WTC11 (cell line): Measurements from ENCODE around the gene RAB7A. TPM values are rescaled to one million over a fixed set of nuclear protein-coding genes. Genes with fewer than 3 reads are reported as not detected.

Experiments used
- ATAC-seq: fragments of 200-7000 bp; cut with Tn5 transposase; 2 replicates; pipeline ENCODE4 v1.10.0; 2021; ENCODE audit warnings: mild to moderate bottlenecking, moderate library complexity
- CTCF ChIA-PET: fragments of 300-600 bp; sonication (Branson Sonifier 250); formaldehyde crosslinking; loops from one replicate; lab custom pipeline; 2021; ENCODE audit warnings: antibody characterized with exemption; lab: Charles Lee
- POLR2A ChIA-PET: fragments of 350-600 bp; sonication (Branson Sonifier 250); formaldehyde crosslinking; loops from one replicate; lab custom pipeline; 2021; ENCODE audit warnings: antibody characterized with exemption; lab: Charles Lee
- DNase-seq: peaks from one replicate; pipeline ENCODE4 v3.0.0; 2021; ENCODE audit warnings: low spot score
- H3K27ac Mint-ChIP-seq: 2 replicates; pipeline ENCODE4 v1.8.0; 2021; ENCODE audit warnings: mixed read lengths
- H3K27me3 Mint-ChIP-seq: 2 replicates; pipeline ENCODE4 v1.8.0; 2021; ENCODE audit warnings: low read depth, mild to moderate bottlenecking, moderate library complexity, mixed read lengths
- H3K36me3 Mint-ChIP-seq: 2 replicates; pipeline ENCODE4 v1.8.0; 2021; ENCODE audit warnings: mixed read lengths
- H3K4me1 Mint-ChIP-seq: 2 replicates; pipeline ENCODE4 v1.8.0; 2022; ENCODE audit warnings: mixed read lengths
- H3K4me3 Mint-ChIP-seq: 2 replicates; pipeline ENCODE4 v1.8.0; 2021; ENCODE audit warnings: mild to moderate bottlenecking, moderate library complexity, mixed read lengths
- H3K9me3 Mint-ChIP-seq: 2 replicates; pipeline ENCODE4 v1.8.0; 2021; ENCODE audit warnings: mixed read lengths
- CBFB ChIP-seq: sonication (generic); formaldehyde crosslinking; IDR thresholded peaks from 2 replicates; pipeline ENCODE4 v1.8.1; 2022; ENCODE audit warnings: mild to moderate bottlenecking, low read depth, missing genetic modification reagents
- CDX4 ChIP-seq: fragments of 250-450 bp; sonication (Bioruptor Pico); IDR thresholded peaks from 2 replicates; pipeline ENCODE4 v1.9.0; 2021; ENCODE audit warnings: moderate library complexity, mild to moderate bottlenecking, inconsistent platforms, borderline replicate concordance
- ESRRA ChIP-seq: sonication (generic); formaldehyde crosslinking; IDR thresholded peaks from 2 replicates; pipeline ENCODE4 v1.8.1; 2022; ENCODE audit warnings: mild to moderate bottlenecking, missing genetic modification reagents, borderline replicate concordance
- ETV6 ChIP-seq: sonication (generic); formaldehyde crosslinking; IDR thresholded peaks from 2 replicates; pipeline ENCODE4 v1.8.1; 2022; ENCODE audit warnings: mild to moderate bottlenecking, missing genetic modification reagents
- FOXJ3 ChIP-seq: sonication (generic); formaldehyde crosslinking; IDR thresholded peaks from 2 replicates; pipeline ENCODE4 v1.9.0; 2021; ENCODE audit warnings: missing genetic modification reagents, mild to moderate bottlenecking, borderline replicate concordance
- FOXP1 ChIP-seq: sonication (generic); formaldehyde crosslinking; IDR thresholded peaks from 2 replicates; pipeline ENCODE4 v1.8.0; 2022; ENCODE audit warnings: missing genetic modification reagents, mild to moderate bottlenecking, moderate library complexity, borderline replicate concordance
- HMGXB4 ChIP-seq: sonication (generic); formaldehyde crosslinking; IDR thresholded peaks from 2 replicates; pipeline ENCODE4 v1.8.1; 2023; ENCODE audit warnings: mild to moderate bottlenecking, moderate library complexity, missing genetic modification reagents
- MLX ChIP-seq: sonication (generic); formaldehyde crosslinking; IDR thresholded peaks from 2 replicates; pipeline ENCODE4 v1.8.1; 2023; ENCODE audit warnings: mild to moderate bottlenecking, missing genetic modification reagents, moderate library complexity
- MXD4 ChIP-seq: fragments of 250-450 bp; sonication (Bioruptor Pico); IDR thresholded peaks from 2 replicates; pipeline ENCODE4 v1.8.0; 2021; ENCODE audit warnings: mild to moderate bottlenecking, moderate library complexity, borderline replicate concordance
- NFATC4 ChIP-seq: fragments of 250-450 bp; sonication (Bioruptor Pico); IDR thresholded peaks from 2 replicates; pipeline ENCODE4 v1.9.0; 2021; ENCODE audit warnings: mild to moderate bottlenecking
- NFYB ChIP-seq: sonication (generic); formaldehyde crosslinking; conservative IDR thresholded peaks from 2 replicates; pipeline ENCODE4 v1.8.0; 2022; ENCODE audit warnings: low read depth, missing genetic modification reagents
- NR2C2 ChIP-seq: sonication (generic); formaldehyde crosslinking; IDR thresholded peaks from 2 replicates; pipeline ENCODE4 v1.8.0; 2022; ENCODE audit warnings: mild to moderate bottlenecking, missing genetic modification reagents
- NR3C1 ChIP-seq: sonication (generic); formaldehyde crosslinking; conservative IDR thresholded peaks from 2 replicates; pipeline ENCODE4 v1.8.1; 2023; ENCODE audit warnings: low read depth, mild to moderate bottlenecking, missing genetic modification reagents
- ZBTB21 ChIP-seq: sonication (generic); formaldehyde crosslinking; IDR thresholded peaks from 2 replicates; pipeline ENCODE4 v1.8.1; 2023; ENCODE audit warnings: mild to moderate bottlenecking, missing genetic modification reagents, borderline replicate concordance
- ZNF396 ChIP-seq: fragments of 250-450 bp; sonication (Bioruptor Pico); IDR thresholded peaks from 2 replicates; pipeline ENCODE4 v1.8.0; 2021; ENCODE audit warnings: mild to moderate bottlenecking, moderate library complexity, borderline replicate concordance
- ZNF423 ChIP-seq: fragments of 250-450 bp; sonication (Bioruptor Pico); IDR thresholded peaks from 2 replicates; pipeline ENCODE4 v2.1.2; 2022; ENCODE audit warnings: mild to moderate bottlenecking, moderate library complexity
- total RNA-seq: library from RNA; stranded (reverse); gene quantifications from 3 replicates; pipeline ENCODE4 v1.2.3, GENCODE V29; 2021
- TF ChIP-seq, protein P1 (sequence below): fragments of 200-600 bp; IDR thresholded peaks from 2 replicates; pipeline ENCODE4 v1.8.0; 2022; ENCODE audit warnings: antibody characterized with exemption
- TF ChIP-seq, protein P2 (sequence below): sonication (generic); formaldehyde crosslinking; IDR thresholded peaks from 2 replicates; pipeline ENCODE4 v1.8.0; 2022; ENCODE audit warnings: missing genetic modification reagents
- TF ChIP-seq, protein P3 (sequence below): sonication (generic); formaldehyde crosslinking; IDR thresholded peaks from 2 replicates; pipeline ENCODE4 v1.8.1; 2022; ENCODE audit warnings: mild to moderate bottlenecking, moderate library complexity, missing genetic modification reagents
- TF ChIP-seq, protein P4 (sequence below): sonication (generic); formaldehyde crosslinking; IDR thresholded peaks from 2 replicates; pipeline ENCODE4 v1.8.0; 2023; ENCODE audit warnings: missing genetic modification reagents, mild to moderate bottlenecking, borderline replicate concordance

RAB7A gene
- total RNA-seq, 1 experiment from 2014 or later = 184 TPM

DNA sequence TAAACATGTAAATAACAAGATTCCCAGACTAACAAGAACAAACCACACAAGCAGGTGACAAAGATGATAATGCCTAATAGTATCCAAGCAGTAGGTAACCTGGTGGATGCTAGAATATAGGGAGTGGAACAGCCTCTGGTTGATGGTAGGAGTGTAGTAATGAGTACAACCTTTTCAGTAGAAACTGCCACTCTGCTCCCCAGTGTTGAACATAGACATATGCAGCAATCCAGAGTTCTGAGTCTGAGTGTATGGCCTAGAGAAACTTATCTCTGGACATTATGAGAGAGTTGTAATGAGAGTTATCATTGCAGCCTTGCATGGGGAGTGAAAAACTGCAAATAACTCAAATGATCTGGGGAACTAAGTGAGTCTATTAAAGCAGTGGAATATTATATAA, 77.3 kb downstream of the RAB7A start:
- H3K9me3 Mint-ChIP-seq = no peaks in the 10 kb centered on the region
- ChIA-PET CTCF (interaction anchor here (0.6 to 1.7 kb wide), 2 partner anchors 123 to 167 kb away, joined by 3 to 7 read pairs; no protein-coding TSS in a partner anchor), POLR2A (no interaction called here)
- no peaks in the 10 kb centered on the region for H3K27me3 Mint-ChIP-seq
- ATAC-seq (no peak), DNase-seq (no peak)
- no peak overlapping the region for H3K4me3 Mint-ChIP-seq
- no peak for TF ChIP-seq HMGXB4 (CRISPR knock-in tag)
- no peak for TF ChIP-seq ESRRA (CRISPR knock-in tag)
- TF ChIP-seq MXD4 (CRISPR knock-in tag) = no peak
- no peak for TF ChIP-seq NFYB
- no peak for TF ChIP-seq NFATC4 (CRISPR knock-in tag)
- no peak for TF ChIP-seq MLX (CRISPR knock-in tag)
- TF ChIP-seq ZNF396 (CRISPR knock-in tag) = no peak
- TF ChIP-seq, protein P1, sequence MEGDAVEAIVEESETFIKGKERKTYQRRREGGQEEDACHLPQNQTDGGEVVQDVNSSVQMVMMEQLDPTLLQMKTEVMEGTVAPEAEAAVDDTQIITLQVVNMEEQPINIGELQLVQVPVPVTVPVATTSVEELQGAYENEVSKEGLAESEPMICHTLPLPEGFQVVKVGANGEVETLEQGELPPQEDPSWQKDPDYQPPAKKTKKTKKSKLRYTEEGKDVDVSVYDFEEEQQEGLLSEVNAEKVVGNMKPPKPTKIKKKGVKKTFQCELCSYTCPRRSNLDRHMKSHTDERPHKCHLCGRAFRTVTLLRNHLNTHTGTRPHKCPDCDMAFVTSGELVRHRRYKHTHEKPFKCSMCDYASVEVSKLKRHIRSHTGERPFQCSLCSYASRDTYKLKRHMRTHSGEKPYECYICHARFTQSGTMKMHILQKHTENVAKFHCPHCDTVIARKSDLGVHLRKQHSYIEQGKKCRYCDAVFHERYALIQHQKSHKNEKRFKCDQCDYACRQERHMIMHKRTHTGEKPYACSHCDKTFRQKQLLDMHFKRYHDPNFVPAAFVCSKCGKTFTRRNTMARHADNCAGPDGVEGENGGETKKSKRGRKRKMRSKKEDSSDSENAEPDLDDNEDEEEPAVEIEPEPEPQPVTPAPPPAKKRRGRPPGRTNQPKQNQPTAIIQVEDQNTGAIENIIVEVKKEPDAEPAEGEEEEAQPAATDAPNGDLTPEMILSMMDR = no peak
- TF ChIP-seq, protein P2, sequence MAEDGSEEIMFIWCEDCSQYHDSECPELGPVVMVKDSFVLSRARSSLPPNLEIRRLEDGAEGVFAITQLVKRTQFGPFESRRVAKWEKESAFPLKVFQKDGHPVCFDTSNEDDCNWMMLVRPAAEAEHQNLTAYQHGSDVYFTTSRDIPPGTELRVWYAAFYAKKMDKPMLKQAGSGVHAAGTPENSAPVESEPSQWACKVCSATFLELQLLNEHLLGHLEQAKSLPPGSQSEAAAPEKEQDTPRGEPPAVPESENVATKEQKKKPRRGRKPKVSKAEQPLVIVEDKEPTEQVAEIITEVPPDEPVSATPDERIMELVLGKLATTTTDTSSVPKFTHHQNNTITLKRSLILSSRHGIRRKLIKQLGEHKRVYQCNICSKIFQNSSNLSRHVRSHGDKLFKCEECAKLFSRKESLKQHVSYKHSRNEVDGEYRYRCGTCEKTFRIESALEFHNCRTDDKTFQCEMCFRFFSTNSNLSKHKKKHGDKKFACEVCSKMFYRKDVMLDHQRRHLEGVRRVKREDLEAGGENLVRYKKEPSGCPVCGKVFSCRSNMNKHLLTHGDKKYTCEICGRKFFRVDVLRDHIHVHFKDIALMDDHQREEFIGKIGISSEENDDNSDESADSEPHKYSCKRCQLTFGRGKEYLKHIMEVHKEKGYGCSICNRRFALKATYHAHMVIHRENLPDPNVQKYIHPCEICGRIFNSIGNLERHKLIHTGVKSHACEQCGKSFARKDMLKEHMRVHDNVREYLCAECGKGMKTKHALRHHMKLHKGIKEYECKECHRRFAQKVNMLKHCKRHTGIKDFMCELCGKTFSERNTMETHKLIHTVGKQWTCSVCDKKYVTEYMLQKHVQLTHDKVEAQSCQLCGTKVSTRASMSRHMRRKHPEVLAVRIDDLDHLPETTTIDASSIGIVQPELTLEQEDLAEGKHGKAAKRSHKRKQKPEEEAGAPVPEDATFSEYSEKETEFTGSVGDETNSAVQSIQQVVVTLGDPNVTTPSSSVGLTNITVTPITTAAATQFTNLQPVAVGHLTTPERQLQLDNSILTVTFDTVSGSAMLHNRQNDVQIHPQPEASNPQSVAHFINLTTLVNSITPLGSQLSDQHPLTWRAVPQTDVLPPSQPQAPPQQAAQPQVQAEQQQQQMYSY (CRISPR knock-in tag) = no peak
- TF ChIP-seq NR3C1 = no peak
- TF ChIP-seq, protein P3, sequence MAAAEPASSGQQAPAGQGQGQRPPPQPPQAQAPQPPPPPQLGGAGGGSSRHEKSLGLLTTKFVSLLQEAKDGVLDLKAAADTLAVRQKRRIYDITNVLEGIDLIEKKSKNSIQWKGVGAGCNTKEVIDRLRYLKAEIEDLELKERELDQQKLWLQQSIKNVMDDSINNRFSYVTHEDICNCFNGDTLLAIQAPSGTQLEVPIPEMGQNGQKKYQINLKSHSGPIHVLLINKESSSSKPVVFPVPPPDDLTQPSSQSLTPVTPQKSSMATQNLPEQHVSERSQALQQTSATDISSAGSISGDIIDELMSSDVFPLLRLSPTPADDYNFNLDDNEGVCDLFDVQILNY = no peak
- no peak for TF ChIP-seq ZBTB21 (CRISPR knock-in tag)
- TF ChIP-seq, all 79 proteins: peak for 0
- Mint-ChIP-seq H3K4me1 (peaks cover 19% of the 10 kb centered on the region), H3K36me3 (peaks cover 58% of the 10 kb centered on the region), H3K27ac (peak overlapping the region; percentile 36)

DNA sequence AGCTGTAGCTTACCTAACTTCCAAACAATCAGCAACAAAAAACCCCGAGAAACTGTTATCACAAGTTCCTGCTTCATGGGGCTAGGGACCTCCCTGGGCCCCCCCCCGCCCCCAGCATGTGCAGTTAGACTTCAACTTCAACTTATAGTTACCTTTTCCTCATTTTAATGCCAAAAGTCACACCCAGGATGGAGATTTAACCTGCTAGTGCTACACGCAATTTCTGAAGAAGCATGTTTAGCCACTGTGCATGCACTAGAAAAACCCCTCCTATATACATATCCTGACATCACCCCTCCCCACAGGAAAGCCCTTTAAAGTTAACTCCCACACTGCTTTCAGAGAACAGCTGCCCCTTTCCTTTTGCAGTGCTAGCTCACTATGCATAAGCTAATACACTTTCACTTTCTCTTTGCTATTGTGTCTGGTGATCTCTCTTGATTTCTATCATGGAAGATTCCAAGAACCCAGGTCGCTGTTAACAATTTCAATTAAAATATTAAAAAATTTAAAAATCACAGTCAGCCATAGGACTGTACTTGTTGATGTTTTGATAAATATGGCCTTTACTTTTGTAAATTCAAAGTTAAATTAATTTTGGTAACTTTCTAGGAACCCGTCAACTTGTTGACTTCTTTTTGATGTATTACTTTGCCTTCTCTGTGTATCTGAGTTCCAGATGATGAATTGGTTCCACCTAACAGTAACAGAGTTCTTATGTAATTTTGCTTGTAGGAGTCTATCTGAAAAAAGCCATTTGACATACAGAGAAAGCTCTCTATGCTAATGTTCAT, 78.2 kb downstream of the RAB7A start:
- Mint-ChIP-seq H3K9me3 (no peaks in the 10 kb centered on the region), H3K27me3 (no peaks in the 10 kb centered on the region), H3K27ac (peak overlapping the region; percentile 29), H3K4me3 (no peak overlapping the region), H3K4me1 (peaks cover 19% of the 10 kb centered on the region), H3K36me3 (peaks cover 55% of the 10 kb centered on the region)
- DNase-seq = no peak
- ChIA-PET CTCF (interaction anchor here (0.6 to 1.7 kb wide), 5 partner anchors 9 to 166 kb away, joined by 3 to 10 read pairs (median 3); no protein-coding TSS in a partner anchor), POLR2A (interaction anchor here (0.5 to 1.0 kb wide), 2 partner anchors 108 to 124 kb away, joined by 3 read pairs; no protein-coding TSS in a partner anchor)
- peak; percentile 76 for ATAC-seq
- TF ChIP-seq NR2C2 (CRISPR knock-in tag) (no peak), ETV6 (CRISPR knock-in tag) (no peak), CDX4 (CRISPR knock-in tag) (no peak), FOXJ3 (no peak), FOXP1 (CRISPR knock-in tag) (no peak), CBFB (no peak), ZNF423 (no peak)
- TF ChIP-seq, protein P4, sequence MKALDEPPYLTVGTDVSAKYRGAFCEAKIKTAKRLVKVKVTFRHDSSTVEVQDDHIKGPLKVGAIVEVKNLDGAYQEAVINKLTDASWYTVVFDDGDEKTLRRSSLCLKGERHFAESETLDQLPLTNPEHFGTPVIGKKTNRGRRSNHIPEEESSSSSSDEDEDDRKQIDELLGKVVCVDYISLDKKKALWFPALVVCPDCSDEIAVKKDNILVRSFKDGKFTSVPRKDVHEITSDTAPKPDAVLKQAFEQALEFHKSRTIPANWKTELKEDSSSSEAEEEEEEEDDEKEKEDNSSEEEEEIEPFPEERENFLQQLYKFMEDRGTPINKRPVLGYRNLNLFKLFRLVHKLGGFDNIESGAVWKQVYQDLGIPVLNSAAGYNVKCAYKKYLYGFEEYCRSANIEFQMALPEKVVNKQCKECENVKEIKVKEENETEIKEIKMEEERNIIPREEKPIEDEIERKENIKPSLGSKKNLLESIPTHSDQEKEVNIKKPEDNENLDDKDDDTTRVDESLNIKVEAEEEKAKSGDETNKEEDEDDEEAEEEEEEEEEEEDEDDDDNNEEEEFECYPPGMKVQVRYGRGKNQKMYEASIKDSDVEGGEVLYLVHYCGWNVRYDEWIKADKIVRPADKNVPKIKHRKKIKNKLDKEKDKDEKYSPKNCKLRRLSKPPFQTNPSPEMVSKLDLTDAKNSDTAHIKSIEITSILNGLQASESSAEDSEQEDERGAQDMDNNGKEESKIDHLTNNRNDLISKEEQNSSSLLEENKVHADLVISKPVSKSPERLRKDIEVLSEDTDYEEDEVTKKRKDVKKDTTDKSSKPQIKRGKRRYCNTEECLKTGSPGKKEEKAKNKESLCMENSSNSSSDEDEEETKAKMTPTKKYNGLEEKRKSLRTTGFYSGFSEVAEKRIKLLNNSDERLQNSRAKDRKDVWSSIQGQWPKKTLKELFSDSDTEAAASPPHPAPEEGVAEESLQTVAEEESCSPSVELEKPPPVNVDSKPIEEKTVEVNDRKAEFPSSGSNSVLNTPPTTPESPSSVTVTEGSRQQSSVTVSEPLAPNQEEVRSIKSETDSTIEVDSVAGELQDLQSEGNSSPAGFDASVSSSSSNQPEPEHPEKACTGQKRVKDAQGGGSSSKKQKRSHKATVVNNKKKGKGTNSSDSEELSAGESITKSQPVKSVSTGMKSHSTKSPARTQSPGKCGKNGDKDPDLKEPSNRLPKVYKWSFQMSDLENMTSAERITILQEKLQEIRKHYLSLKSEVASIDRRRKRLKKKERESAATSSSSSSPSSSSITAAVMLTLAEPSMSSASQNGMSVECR (CRISPR knock-in tag) = no peak
